GM21390 (cell line): ENCODE data around the gene OR13J1.

Source experiments
- ATAC-seq: cut with Tn5 transposase; IDR thresholded peaks from one replicate; pipeline ENCODE4 v1.9.1; 2021; ENCODE audit not compliant: unreplicated experiment

The OR13J1 gene

GRCh38 chr9:35859990-35860339 lies 10.2 kb downstream of the OR13J1 start:
- no peak for ATAC-seq

- no peak for ATAC-seq
These were observed 10.8 kb downstream of the OR13J1 start for GRCh38 chr9:35859310-35859989.

DNA sequence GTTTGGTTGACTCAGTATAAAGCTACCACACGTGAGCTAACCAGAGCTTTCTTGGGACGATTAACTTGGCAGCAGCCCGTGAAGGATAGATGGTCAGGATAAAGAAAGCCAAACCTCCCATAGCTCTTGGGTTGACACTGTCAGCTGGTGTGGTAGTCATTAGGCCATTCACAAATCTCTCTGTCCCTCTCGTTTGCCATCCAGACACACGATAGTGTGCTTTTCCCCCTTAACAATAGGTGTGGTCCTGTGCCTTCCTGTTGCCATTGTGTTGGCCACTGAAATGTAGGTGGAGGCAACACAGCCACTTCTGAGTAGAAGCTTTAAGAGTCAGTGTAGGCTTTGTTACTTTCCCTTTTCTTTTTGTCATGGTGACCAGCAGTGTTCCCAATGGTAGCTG lies 11.7 kb downstream of the OR13J1 start:
- ATAC-seq = no peak

GRCh38 chr9:35856882-35857281 lies 13.3 kb downstream of the OR13J1 start:
- ATAC-seq = no peak

DNA sequence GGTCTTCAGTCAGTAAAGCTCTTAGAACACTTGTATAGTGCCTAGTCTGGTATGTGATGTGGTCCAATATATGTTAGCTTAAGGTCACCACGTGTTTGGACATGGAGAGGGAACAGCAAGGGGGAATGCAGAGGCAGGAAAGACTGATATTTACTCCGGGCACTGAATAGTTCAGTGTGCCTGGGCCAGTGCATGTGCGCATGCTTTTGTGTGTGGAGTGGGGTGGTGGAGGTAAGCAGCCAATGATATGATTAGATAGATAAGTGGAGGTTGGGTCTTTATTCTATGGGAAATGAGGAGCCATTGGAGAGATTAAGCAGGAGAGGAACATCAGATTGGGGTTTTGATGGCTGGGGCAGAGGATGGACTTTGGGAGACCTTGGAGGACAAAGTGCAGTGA lies 14.0 kb downstream of the OR13J1 start:
- ATAC-seq = no peak

DNA sequence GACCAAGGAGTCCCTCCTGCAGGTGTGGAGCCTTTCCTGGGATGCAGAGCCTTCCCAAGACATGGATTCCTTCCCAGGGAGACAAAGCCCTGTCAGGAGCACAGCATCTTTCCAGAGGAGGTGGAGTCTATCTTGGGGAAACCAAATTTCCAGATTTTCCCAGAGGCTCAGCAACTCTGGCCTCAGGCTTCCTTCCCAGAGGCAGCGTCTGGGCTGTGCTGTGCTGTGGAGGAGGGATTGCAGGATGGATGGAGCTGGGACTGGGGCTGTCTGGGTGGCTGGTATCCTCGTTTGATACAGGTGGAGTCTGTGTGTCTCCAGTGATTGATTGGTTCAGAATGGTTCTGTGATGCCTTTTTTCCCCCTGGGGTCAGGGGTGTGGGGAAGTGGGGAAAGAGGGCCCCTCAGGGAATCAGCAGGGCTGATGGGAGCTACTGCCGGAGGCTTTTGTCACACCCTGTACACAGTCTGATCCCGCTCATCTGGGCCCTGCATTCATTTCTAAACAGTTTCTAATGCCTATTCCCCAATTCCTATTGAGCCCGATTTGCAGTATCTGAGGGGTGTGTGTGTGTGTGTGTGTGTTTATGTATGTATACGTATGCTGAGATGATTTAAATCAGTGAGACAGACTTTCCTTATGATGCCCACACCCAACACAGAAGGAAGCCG lies 16.0 kb downstream of the OR13J1 start:
- no peak for ATAC-seq

DNA sequence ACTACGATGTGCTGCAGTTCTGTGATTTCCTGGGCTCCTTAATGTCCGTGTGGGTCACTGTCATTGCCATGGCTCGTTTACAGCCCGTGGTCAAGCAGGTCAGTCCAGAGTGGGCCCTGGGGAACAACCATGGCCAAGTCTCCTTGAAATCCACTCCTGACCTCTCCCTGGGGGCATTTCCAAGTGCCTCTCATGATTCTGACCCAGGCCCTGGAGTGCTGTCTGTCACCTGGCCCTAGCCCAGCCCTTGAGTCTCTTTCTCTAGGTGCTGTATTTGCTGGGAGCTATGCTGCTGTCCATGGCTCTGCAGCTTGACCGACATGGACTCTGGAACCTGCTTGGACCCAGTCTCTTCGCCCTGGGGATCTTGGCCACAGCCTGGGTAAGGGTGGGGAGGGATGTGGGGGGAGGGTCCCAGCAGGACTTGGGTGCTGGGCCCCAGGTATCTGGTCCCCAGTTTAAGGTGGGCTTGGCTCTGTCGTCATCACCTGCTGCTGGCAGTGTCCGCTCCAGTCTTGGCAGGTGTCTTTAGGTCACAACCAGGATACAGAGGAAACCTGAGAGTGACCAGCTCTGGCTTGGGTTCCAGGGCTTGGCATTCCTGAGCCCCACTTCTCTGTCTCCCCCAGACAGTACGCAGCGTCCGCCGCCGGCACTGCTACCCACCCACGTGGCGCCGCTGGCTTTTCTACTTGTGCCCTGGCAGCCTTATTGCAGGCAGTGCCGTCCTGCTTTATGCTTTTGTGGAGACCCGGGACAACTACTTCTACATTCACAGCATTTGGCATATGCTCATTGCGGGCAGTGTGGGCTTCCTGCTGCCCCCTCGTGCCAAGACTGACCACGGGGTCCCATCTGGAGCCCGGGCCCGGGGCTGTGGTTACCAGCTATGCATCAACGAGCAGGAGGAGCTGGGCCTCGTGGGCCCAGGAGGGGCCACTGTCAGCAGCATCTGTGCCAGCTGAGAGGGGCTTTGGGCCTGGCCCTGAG lies 17.0 kb downstream of the OR13J1 start:
- ATAC-seq = no peak

DNA sequence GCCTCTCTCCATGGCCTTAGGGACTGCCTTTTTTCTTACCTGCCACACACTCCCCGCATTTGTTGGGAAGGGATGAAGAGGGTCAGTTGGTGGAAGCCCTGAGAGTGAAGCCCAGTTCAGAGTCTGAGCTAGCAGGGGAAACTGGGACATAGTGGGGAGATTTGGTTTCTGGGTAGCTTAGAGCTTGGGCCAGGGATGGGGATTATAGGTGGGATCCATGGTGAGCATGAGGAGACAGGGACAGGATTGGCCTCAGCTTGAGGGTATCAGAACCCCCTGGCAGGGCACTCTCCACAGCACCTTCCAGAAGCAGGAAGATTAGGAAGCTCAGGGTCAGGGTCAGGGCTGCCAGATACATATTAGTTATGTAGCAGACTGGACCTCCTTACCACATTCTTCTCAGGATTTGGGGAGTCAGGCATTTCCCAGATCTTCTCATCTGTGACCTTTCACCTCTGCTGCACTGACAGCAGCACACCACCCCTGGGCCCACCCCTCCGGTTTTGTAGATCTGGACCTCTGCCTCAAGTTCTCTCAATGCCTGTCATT lies 17.9 kb downstream of the OR13J1 start:
- ATAC-seq = no peak

- peak; percentile 87 for ATAC-seq
These were observed 22.2 kb downstream of the OR13J1 start for GRCh38 chr9:35847792-35848572.

- no peak for ATAC-seq
These were observed 24.1 kb downstream of the OR13J1 start for GRCh38 chr9:35845824-35846771.

GRCh38 chr9:35844628-35845270 lies 25.5 kb downstream of the OR13J1 start:
- no peak for ATAC-seq

- ATAC-seq = peak; percentile 55
These were observed 27.4 kb downstream of the OR13J1 start for GRCh38 chr9:35842795-35843194.

- peak; percentile 5 for ATAC-seq
These were observed 28.0 kb downstream of the OR13J1 start for GRCh38 chr9:35842020-35842745.

- ATAC-seq = no peak
These were observed 28.6 kb downstream of the OR13J1 start for GRCh38 chr9:35841645-35841900.

GRCh38 chr9:35840881-35841644 lies 29.1 kb downstream of the OR13J1 start:
- no peak for ATAC-seq

DNA sequence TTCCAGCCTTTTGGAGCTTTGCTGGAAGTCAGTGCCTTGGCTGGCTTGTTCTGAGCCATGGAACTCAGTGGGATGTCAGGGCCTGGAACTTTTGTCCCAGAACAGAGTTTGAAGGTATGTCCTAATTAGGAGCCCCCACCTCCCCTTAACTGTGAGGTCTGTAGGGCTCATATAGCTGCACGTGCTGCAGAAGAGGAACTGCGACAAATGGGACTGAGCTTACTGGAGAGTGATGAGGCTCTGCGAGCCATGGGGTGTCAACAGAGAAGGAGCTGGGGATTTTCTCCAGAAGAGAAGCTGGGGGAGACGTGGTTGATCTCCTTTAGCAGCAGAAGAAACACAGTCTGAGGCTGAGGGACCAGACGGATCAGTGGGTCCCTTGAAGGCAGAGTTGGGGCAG lies 30.3 kb downstream of the OR13J1 start:
- no peak for ATAC-seq

- no peak for ATAC-seq
These were observed 33.6 kb downstream of the OR13J1 start for GRCh38 chr9:35836595-35836994.

GRCh38 chr9:35835766-35836165 lies 34.4 kb downstream of the OR13J1 start:
- ATAC-seq = no peak
